GM10266 (cell line): ENCODE data around the gene CERK.

Experiments
- DNase-seq: peaks from one replicate; pipeline ENCODE4 v3.0.0; 2012; ENCODE audit errors: extremely low spot score
- CTCF ChIP-seq: IDR thresholded peaks from 2 replicates; pipeline ENCODE4 v1.5.1; 2012; ENCODE audit warnings: mild to moderate bottlenecking, low read depth; ENCODE audit not compliant: control insufficient read depth, insufficient read depth; ENCODE audit errors: missing control alignments

Gene CERK

GRCh38 chr22:46770151-46770641 lies 32.1 kb upstream of the CERK start:
- no peak for DNase-seq
- TF ChIP-seq CTCF = no peak

- TF ChIP-seq CTCF = no peak
- no peak for DNase-seq
Measured at GRCh38 chr22:46769706-46770105, 31.7 kb upstream of the CERK start.

GRCh38 chr22:46769191-46769675 lies 31.2 kb upstream of the CERK start:
- no peak for TF ChIP-seq CTCF
- no peak for DNase-seq

- no peak for DNase-seq
- no peak for TF ChIP-seq CTCF
Measured at GRCh38 chr22:46767249-46767985, 29.4 kb upstream of the CERK start.

GRCh38 chr22:46766611-46767010 lies 28.6 kb upstream of the CERK start:
- DNase-seq = no peak
- TF ChIP-seq CTCF = no peak

GRCh38 chr22:46764779-46765485 lies 26.9 kb upstream of the CERK start:
- TF ChIP-seq CTCF = no peak
- no peak for DNase-seq

- TF ChIP-seq CTCF = no peak
- no peak for DNase-seq
Measured at GRCh38 chr22:46764140-46764680, 26.2 kb upstream of the CERK start.
